SK-N-SH (cell line): Measurements from ENCODE around the gene SEPTIN11. TPM values are rescaled to one million over a fixed set of nuclear protein-coding genes. Genes with fewer than 3 reads are reported as not detected.

ENCODE experiments used
- CTCF ChIA-PET: fragments of 300-600, 350-600 bp; formaldehyde crosslinking; extraction: SDS; loops from one replicate; lab custom pipeline; 2021; lab: Yijun Ruan, JAX
- POLR2A ChIA-PET: fragments of 350-600 bp; sonication (Branson Sonifier 250); formaldehyde crosslinking; extraction: SDS; loops from one replicate; lab custom pipeline; 2020; ENCODE audit warnings: antibody characterized with exemption, inconsistent platforms; lab: Yijun Ruan, JAX
- DNase-seq: peaks from one replicate; pipeline ENCODE4 v3.0.0; 2012
- H2AFZ ChIP-seq: fragments of 200-600 bp; sonication (generic); 2 replicates; pipeline ENCODE4 v1.8.1; 2016; ENCODE audit warnings: antibody characterized with exemption, mild to moderate bottlenecking, low read depth
- H3F3A ChIP-seq: fragments of 200-600 bp; sonication (generic); replicated peaks from 2 replicates; pipeline ENCODE3; 2016; ENCODE audit warnings: antibody characterized with exemption, mild to moderate bottlenecking; ENCODE audit not compliant: insufficient read depth
- H3K27ac ChIP-seq, 2 experiments: fragments of 200-500 bp in 1 of 2; fragments of 200-600 bp in 1 of 2; sonication (Bioruptor generic) in 1 of 2; sonication (generic), shearing (Covaris generic) in 1 of 2; 2 replicates each; pipeline versions ENCODE4 v1.5.1 to v1.6.1; 2014 to 2016; ENCODE audit warnings: low read depth in 2 of 2, inconsistent platforms in 1 of 2, low read length in 1 of 2, mild to moderate bottlenecking in 1 of 2, mixed read lengths in 1 of 2
- H3K27me3 ChIP-seq: fragments of 200-600 bp; sonication (generic), shearing (Covaris generic); 2 replicates; pipeline ENCODE4 v1.6.1; 2016; ENCODE audit warnings: mixed run types; ENCODE audit not compliant: insufficient read depth
- H3K36me3 ChIP-seq, 2 experiments: fragments of 200-500 bp in 1 of 2; fragments of 200-600 bp in 1 of 2; sonication (Bioruptor generic) in 1 of 2; sonication (generic) in 1 of 2; replicated peaks in 1 of 2; 2 replicates each; pipeline versions ENCODE3 to v1.5.1; 2014 to 2016; ENCODE audit warnings: low read length in 1 of 2, mild to moderate bottlenecking in 1 of 2; ENCODE audit not compliant: insufficient read depth in 2 of 2, control insufficient read depth in 1 of 2
- H3K4me1 ChIP-seq, 2 experiments: fragments of 200-500 bp in 1 of 2; fragments of 200-600 bp in 1 of 2; sonication (Bioruptor generic) in 1 of 2; sonication (generic), shearing (Covaris generic) in 1 of 2; 2 replicates each; pipeline versions ENCODE4 v1.5.1 to v1.6.1; 2014 to 2016; ENCODE audit warnings: low read depth in 1 of 2, low read length in 1 of 2, mixed run types in 1 of 2; ENCODE audit not compliant: insufficient read depth in 2 of 2, control insufficient read depth in 1 of 2
- H3K4me2 ChIP-seq: fragments of 200-600 bp; sonication (generic), shearing (Covaris generic); 2 replicates; pipeline ENCODE4 v1.6.1; 2017; ENCODE audit warnings: mixed run types
- H3K4me3 ChIP-seq, 2 experiments: fragments of 200-500 bp in 1 of 2; fragments of 200-600 bp in 1 of 2; sonication (Bioruptor generic) in 1 of 2; sonication (generic), shearing (Covaris generic) in 1 of 2; 2 replicates each; pipeline versions ENCODE4 v1.5.1 to v1.8.1; 2014 to 2016; ENCODE audit warnings: low read depth in 2 of 2, inconsistent platforms in 1 of 2, low read length in 1 of 2, mild to moderate bottlenecking in 1 of 2, mixed read lengths in 1 of 2, moderate library complexity in 1 of 2
- H3K79me2 ChIP-seq: fragments of 200-600 bp; sonication (generic); 2 replicates; pipeline ENCODE4 v1.8.1; 2017; ENCODE audit warnings: mild to moderate bottlenecking; ENCODE audit not compliant: insufficient read depth
- H3K9ac ChIP-seq: fragments of 200-600 bp; sonication (generic); 2 replicates; pipeline ENCODE4 v1.6.1; 2017; ENCODE audit warnings: mixed run types
- H3K9me2 ChIP-seq: fragments of 200-600 bp; sonication (generic); 2 replicates; pipeline ENCODE4 v1.6.1; 2017; ENCODE audit warnings: mixed run types
- H3K9me3 ChIP-seq: fragments of 200-600 bp; sonication (generic); 2 replicates; pipeline ENCODE4 v1.6.1; 2017; ENCODE audit warnings: mixed run types, mild to moderate bottlenecking, moderate library complexity
- H4K20me1 ChIP-seq: fragments of 200-600 bp; sonication (generic); 2 replicates; pipeline ENCODE4 v1.6.1; 2017; ENCODE audit warnings: mild to moderate bottlenecking, mixed run types; ENCODE audit not compliant: insufficient read depth
- CHD2 ChIP-seq: fragments of 150-350 bp; IDR thresholded peaks from 2 replicates; pipeline ENCODE4 v1.6.1; 2018; ENCODE audit warnings: low read length; ENCODE audit not compliant: partially characterized antibody
- CTCF ChIP-seq: fragments of 200-600 bp; sonication (generic); IDR thresholded peaks from 2 replicates; pipeline ENCODE4 v1.6.1; 2017; ENCODE audit warnings: antibody characterized with exemption, mild to moderate bottlenecking, moderate library complexity
- ELF1 ChIP-seq: IDR thresholded peaks from 2 replicates; pipeline ENCODE4 v1.4.0; 2012
- EP300 ChIP-seq, 2 experiments: IDR thresholded peaks; 2 replicates each; pipeline versions ENCODE4 v1.4.0 to v1.6.1; 2012; ENCODE audit warnings: borderline replicate concordance in 1 of 2, low read depth in 1 of 2, low read length in 1 of 2
- FOXM1 ChIP-seq: IDR thresholded peaks from 2 replicates; pipeline ENCODE4 v1.4.0; 2012; ENCODE audit warnings: low read depth, mild to moderate bottlenecking
- GATA2 ChIP-seq: sonication (generic); formaldehyde crosslinking; IDR thresholded peaks from 2 replicates; pipeline ENCODE4 v1.5.0; 2020; ENCODE audit warnings: mild to moderate bottlenecking, missing genetic modification reagents
- JUND ChIP-seq: IDR thresholded peaks from 2 replicates; pipeline ENCODE4 v1.4.0; 2012
- RCOR1 ChIP-seq: fragments of 150-350 bp; IDR thresholded peaks from 2 replicates; pipeline ENCODE4 v1.6.1; 2017; ENCODE audit warnings: antibody characterized with exemption, low read length
- SIN3A ChIP-seq: IDR thresholded peaks from 2 replicates; pipeline ENCODE4 v1.6.1; 2012; ENCODE audit warnings: low read depth, mild to moderate bottlenecking, low read length, moderate library complexity, borderline replicate concordance
- TCF12 ChIP-seq: IDR thresholded peaks from 2 replicates; pipeline ENCODE4 v1.4.0; 2012
- TEAD4 ChIP-seq: IDR thresholded peaks from 2 replicates; pipeline ENCODE4 v1.4.0; 2012; ENCODE audit warnings: mild to moderate bottlenecking, borderline replicate concordance; ENCODE audit not compliant: insufficient read depth
- WGBS: methylation state at CpG from one replicate; pipeline ENCODE4 v1.1.6; 2017; ENCODE audit warnings: low lambda C conversion rate; 5-methylcytosine and 5-hydroxymethylcytosine counted together
- polyA plus RNA-seq, 3 experiments: library from polyadenylated mRNA; depleted of rRNA; stranded (reverse); fragments of >200 nt; gene quantifications; 2 replicates each; pipeline ENCODE4 v1.2.3, GENCODE V29; 2012
- TF ChIP-seq, protein P1 (sequence below): IDR thresholded peaks from 2 replicates; pipeline ENCODE4 v1.4.0; 2012; ENCODE audit warnings: low read depth, borderline replicate concordance

SEPTIN11 gene
- polyA plus RNA-seq, 1 of the 3 experiments (the other 2 are of a cell fraction): 47.4 TPM

GRCh38 chr4:76954489-76954888, 4.9 kb downstream of the SEPTIN11 start:
- Histone ChIP-seq H3K4me3 (no peak overlapping the region), H3K9me3 (no peaks in the 10 kb centered on the region), H3K27me3 (no peaks in the 10 kb centered on the region), H3K79me2 (peaks cover 98% of the 10 kb centered on the region), H3K9me2 (no peaks in the 10 kb centered on the region), H3K4me2 (peak overlapping the region; percentile 8; the same call in 1 of the 2 replicates), H3K27ac (peak overlapping the region in 1 of 2 experiments; percentile 9; a peak in 2 of 4 replicates), H3K9ac (no peak overlapping the region), H3K4me1 (peaks cover 5 to 17% of the 10 kb centered on the region in 2 experiments; a peak in 3 of 4 replicates), H3K36me3 (peaks cover 6 to 13% of the 10 kb centered on the region in 2 experiments), H3F3A (no peaks in the 10 kb centered on the region), H4K20me1 (peaks cover 74% of the 10 kb centered on the region), H2AFZ (no peak overlapping the region)
- ChIA-PET POLR2A (no interaction called here), CTCF (interaction anchor here (0.7 to 1.2 kb wide), 2 partner anchors 10 to 91 kb away, joined by 4 read pairs; no protein-coding TSS in a partner anchor)
- 76% methylated on average over 4 of the region's 4 CpGs for WGBS
- TF ChIP-seq RCOR1: peak; percentile 92
- no peak for TF ChIP-seq CTCF
- no peak for TF ChIP-seq JUND
- no peak for TF ChIP-seq ELF1
- TF ChIP-seq EP300 (IDR thresholded peaks at IDR 0.05; ENCODE audit: borderline replicate concordance in 1 of 2, low read depth in 1 of 2, low read length in 1 of 2): peak in 1 of 2 experiments; percentile 83; a peak in 2 of 4 replicates
- TF ChIP-seq GATA2 (CRISPR knock-in tag): peak; percentile 88
- TF ChIP-seq FOXM1: no peak
- TF ChIP-seq SIN3A: no peak
- no peak for TF ChIP-seq TCF12
- TF ChIP-seq CHD2: peak; percentile 73
- peak; percentile 37 for DNase-seq

DNA sequence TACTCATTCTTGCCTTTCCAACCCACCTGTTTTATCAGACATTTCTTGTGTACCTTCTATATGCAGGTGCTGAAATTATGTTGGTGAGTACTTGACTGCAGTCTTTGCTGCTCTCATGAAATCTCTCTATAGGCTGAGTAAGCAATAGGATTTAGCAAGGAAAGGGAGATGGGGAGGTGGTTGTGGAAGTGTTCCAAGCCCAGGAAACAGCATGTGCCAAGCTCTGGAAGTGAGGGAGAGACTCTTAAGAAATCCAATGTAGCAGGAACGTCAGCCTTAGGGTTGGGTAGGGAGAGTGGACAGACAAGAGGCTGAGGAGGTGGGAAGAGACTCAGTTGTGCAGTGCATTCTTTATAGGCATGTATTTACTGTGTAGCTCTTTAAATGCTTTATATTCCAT, 5.6 kb downstream of the SEPTIN11 start:
- H3K36me3 ChIP-seq: peaks cover 6 to 15% of the 10 kb centered on the region in 2 experiments
- no peak overlapping the region for H2AFZ ChIP-seq
- H3K4me2 ChIP-seq: no peak overlapping the region
- peaks cover 5 to 17% of the 10 kb centered on the region in 2 experiments; a peak in 3 of 4 replicates for H3K4me1 ChIP-seq
- H3K27me3 ChIP-seq: no peaks in the 10 kb centered on the region
- no peaks in the 10 kb centered on the region for H3K9me3 ChIP-seq
- no peak overlapping the region for H3K27ac ChIP-seq
- no peak overlapping the region for H3K4me3 ChIP-seq
- H3K9ac ChIP-seq: no peak overlapping the region
- CTCF ChIA-PET: no interaction called here
- no peak for DNase-seq
- TF ChIP-seq, protein P1, sequence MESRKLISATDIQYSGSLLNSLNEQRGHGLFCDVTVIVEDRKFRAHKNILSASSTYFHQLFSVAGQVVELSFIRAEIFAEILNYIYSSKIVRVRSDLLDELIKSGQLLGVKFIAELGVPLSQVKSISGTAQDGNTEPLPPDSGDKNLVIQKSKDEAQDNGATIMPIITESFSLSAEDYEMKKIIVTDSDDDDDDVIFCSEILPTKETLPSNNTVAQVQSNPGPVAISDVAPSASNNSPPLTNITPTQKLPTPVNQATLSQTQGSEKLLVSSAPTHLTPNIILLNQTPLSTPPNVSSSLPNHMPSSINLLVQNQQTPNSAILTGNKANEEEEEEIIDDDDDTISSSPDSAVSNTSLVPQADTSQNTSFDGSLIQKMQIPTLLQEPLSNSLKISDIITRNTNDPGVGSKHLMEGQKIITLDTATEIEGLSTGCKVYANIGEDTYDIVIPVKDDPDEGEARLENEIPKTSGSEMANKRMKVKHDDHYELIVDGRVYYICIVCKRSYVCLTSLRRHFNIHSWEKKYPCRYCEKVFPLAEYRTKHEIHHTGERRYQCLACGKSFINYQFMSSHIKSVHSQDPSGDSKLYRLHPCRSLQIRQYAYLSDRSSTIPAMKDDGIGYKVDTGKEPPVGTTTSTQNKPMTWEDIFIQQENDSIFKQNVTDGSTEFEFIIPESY: no peak
- TF ChIP-seq TEAD4: no peak
- TF ChIP-seq, all 33 proteins: peak for 0
- 86% methylated on average over 1 of the region's 1 CpG for WGBS
- POLR2A ChIA-PET: no interaction called here
- H3F3A ChIP-seq: no peaks in the 10 kb centered on the region
- peaks cover 81% of the 10 kb centered on the region for H4K20me1 ChIP-seq
- peaks cover 100% of the 10 kb centered on the region for H3K79me2 ChIP-seq
- H3K9me2 ChIP-seq: no peaks in the 10 kb centered on the region
